CD14-positive monocyte (primary cell): ENCODE data around the gene MSRB1. TPM values are rescaled to one million over a fixed set of nuclear protein-coding genes. Genes with fewer than 3 reads are reported as not detected.

Source experiments
- DNase-seq, 3 donors: peaks; one replicate each; pipeline ENCODE4 v3.0.0-alpha.2; 2011 to 2022
- H2AFZ ChIP-seq: 2 replicates; pipeline ENCODE4 v1.6.0; 2012; ENCODE audit warnings: mild to moderate bottlenecking, low read depth, low read length, inconsistent platforms; ENCODE audit not compliant: insufficient read depth, poor library complexity, severe bottlenecking
- H3K27ac ChIP-seq, 2 donors: 1 replicate in 1 of 2; 2 replicates in 1 of 2; pipeline ENCODE4 v1.5.1; 2012 to 2013; ENCODE audit warnings: low read length in 2 of 2, control low read depth in 1 of 2, inconsistent platforms in 1 of 2, low read depth in 1 of 2, mild to moderate bottlenecking in 1 of 2
- H3K27me3 ChIP-seq, 2 donors: one replicate each; pipeline versions ENCODE4 v1.6.0 to v1.6.1; 2011 to 2013; ENCODE audit warnings: low read length in 2 of 2; ENCODE audit not compliant: control insufficient read depth in 2 of 2, insufficient read depth in 2 of 2
- H3K36me3 ChIP-seq, 2 donors: replicated peaks in 1 of 2; 1 replicate in 1 of 2; 2 replicates in 1 of 2; pipeline versions ENCODE4 v1.5.1 to v1.6.1; 2012 to 2013; ENCODE audit warnings: low read length in 2 of 2, control low read depth in 1 of 2, inconsistent platforms in 1 of 2, mild to moderate bottlenecking in 1 of 2; ENCODE audit not compliant: insufficient read depth in 2 of 2, control insufficient read depth in 1 of 2
- H3K4me1 ChIP-seq, 2 donors: 1 replicate in 1 of 2; 2 replicates in 1 of 2; pipeline versions ENCODE4 v1.5.1 to v1.6.1; 2012 to 2013; ENCODE audit warnings: low read length in 2 of 2, control low read depth in 1 of 2, inconsistent platforms in 1 of 2, mild to moderate bottlenecking in 1 of 2, moderate library complexity in 1 of 2; ENCODE audit not compliant: insufficient read depth in 2 of 2, control insufficient read depth in 1 of 2
- H3K4me2 ChIP-seq: replicated peaks from 2 replicates; pipeline ENCODE3; 2012; ENCODE audit warnings: low read length, moderate library complexity, mild to moderate bottlenecking; ENCODE audit not compliant: poor library complexity, severe bottlenecking; ENCODE audit errors: extremely low read depth
- H3K4me3 ChIP-seq, 3 experiments: fragments of 200-600 bp in 1 of 3; sonication (generic) in 1 of 3; replicated peaks in 1 of 3; 1 replicate in 2 of 3; 2 replicates in 1 of 3; pipeline ENCODE4 v1.5.1; 2011 to 2013; ENCODE audit warnings: low read length in 3 of 3, mild to moderate bottlenecking in 3 of 3, control low read depth in 2 of 3, low read depth in 2 of 3, inconsistent platforms in 1 of 3, moderate library complexity in 1 of 3
- H3K79me2 ChIP-seq: 2 replicates; pipeline ENCODE4 v1.6.0; 2012; ENCODE audit warnings: mild to moderate bottlenecking, control low read depth, inconsistent platforms, low read length, moderate library complexity; ENCODE audit not compliant: insufficient read depth
- H3K9ac ChIP-seq: 2 replicates; pipeline ENCODE4 v1.6.0; 2017; ENCODE audit warnings: low read length, mild to moderate bottlenecking; ENCODE audit not compliant: insufficient read depth, poor library complexity, severe bottlenecking
- H3K9me3 ChIP-seq, 2 donors: replicated peaks in 1 of 2; 1 replicate in 1 of 2; 2 replicates in 1 of 2; pipeline versions ENCODE4 v1.5.1 to v1.6.1; 2012 to 2013; ENCODE audit warnings: low read length in 2 of 2, control low read depth in 1 of 2; ENCODE audit not compliant: control insufficient read depth in 1 of 2, insufficient read depth in 1 of 2
- H4K20me1 ChIP-seq: 2 replicates; pipeline ENCODE4 v1.6.0; 2012; ENCODE audit warnings: mild to moderate bottlenecking, low read length, control low read depth, moderate library complexity; ENCODE audit not compliant: insufficient read depth
- H3K27ac Mint-ChIP-seq, 7 donors: one replicate each; pipeline ENCODE4 v1.8.0; 2020; ENCODE audit warnings: mild to moderate bottlenecking in 7 of 7, mixed read lengths in 7 of 7, moderate library complexity in 6 of 7, inconsistent platforms in 2 of 7
- H3K27me3 Mint-ChIP-seq, 3 donors: one replicate each; pipeline ENCODE4 v1.8.0; 2021 to 2022; ENCODE audit warnings: low read depth in 3 of 3, mild to moderate bottlenecking in 3 of 3, mixed read lengths in 3 of 3, moderate library complexity in 3 of 3, inconsistent platforms in 1 of 3
- H3K36me3 Mint-ChIP-seq, 2 donors: one replicate each; pipeline ENCODE4 v1.8.0; 2020; ENCODE audit warnings: mixed read lengths in 2 of 2, inconsistent platforms in 1 of 2, mild to moderate bottlenecking in 1 of 2
- H3K4me1 Mint-ChIP-seq: one replicate; pipeline ENCODE4 v1.8.0; 2020; ENCODE audit warnings: mild to moderate bottlenecking, mixed read lengths
- H3K4me3 Mint-ChIP-seq, 2 donors: one replicate each; pipeline ENCODE4 v1.8.0; 2020; ENCODE audit warnings: mild to moderate bottlenecking in 2 of 2, mixed read lengths in 2 of 2, moderate library complexity in 1 of 2
- H3K9me3 Mint-ChIP-seq, 7 donors: one replicate each; pipeline ENCODE4 v1.8.0; 2020 to 2022; ENCODE audit warnings: mixed read lengths in 7 of 7, mild to moderate bottlenecking in 6 of 7, moderate library complexity in 6 of 7, inconsistent platforms in 2 of 7
- CTCF ChIP-seq: fragments of 200-600 bp; IDR thresholded peaks from one replicate; pipeline ENCODE4 v1.8.0; 2022; ENCODE audit warnings: antibody characterized with exemption, mild to moderate bottlenecking
- WGBS: methylation state at CpG from one replicate; pipeline ENCODE4 v1.1.5; 2013; ENCODE audit warnings: missing lambda C conversion rate; ENCODE audit not compliant: insufficient coverage; 5-methylcytosine and 5-hydroxymethylcytosine counted together
- intact Hi-C, 2 donors: fragments of 100-400 bp; cut with micrococcal nuclease; formaldehyde crosslinking; loops; one replicate each; pipeline versions ENCODE4 v1.15.0 to v1.15.1; 2023
- polyA plus RNA-seq, 3 donors: library from polyadenylated mRNA; depleted of rRNA in 1 of 3; unstranded in 2 of 3; stranded (reverse) in 1 of 3; fragments of 300-500 nt in 2 of 3; fragments of >200 nt in 1 of 3; fragmentation: Illumina TruSeq in 2 of 3; gene quantifications; 1 replicate in 2 of 3; 2 replicates in 1 of 3; pipeline ENCODE4 v1.2.3, GENCODE V29; 2012 to 2021

Gene MSRB1
- polyA plus RNA-seq, 3 donors: 116 to 427 (median 416) TPM

DNA sequence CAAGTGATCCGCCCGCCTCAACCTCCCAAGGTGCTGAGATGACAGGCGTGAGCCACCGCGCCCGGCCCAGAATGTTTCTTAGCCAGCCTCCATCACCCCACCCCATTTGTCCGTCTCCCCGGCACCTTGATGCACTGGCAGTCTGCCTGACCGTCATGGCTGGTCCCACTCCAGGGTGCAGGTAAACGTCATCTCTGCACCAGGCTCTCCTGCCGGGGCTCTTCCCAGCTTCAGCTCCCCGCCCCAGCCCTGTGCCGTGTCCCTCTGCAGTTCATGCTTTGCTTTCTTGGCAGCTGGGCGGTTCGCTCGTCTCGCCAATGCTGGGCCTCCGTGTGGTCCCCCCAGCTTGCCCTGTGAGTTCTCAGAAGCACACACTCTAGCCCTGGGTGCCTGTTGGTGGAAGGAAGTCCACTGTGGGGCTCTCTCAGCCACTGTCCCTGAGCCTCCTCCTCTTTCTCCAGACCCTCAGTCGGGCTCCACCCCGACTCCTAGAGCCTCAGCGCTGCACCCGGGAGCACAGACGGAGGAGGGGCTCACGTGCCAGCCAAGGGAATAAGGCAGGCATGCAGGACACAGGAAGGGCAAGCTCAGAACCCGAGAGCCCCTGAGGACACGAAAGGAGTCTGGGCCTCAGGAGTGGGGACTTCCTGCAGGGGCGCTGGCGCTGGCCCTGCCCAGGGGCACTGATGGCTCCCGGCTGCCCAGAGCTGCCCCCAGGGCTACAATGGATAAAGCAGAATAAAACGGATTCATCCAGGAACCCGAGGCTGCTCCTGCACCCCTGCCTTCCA, 36.7 kb downstream of the MSRB1 start:
- Mint-ChIP-seq H3K4me3 (peak overlapping the region in 1 of 2 donors; percentile 35), H3K9me3 (no peaks in the 10 kb centered on the region), H3K27me3 (peaks cover 27 to 47% (median 37%) of the 10 kb centered on the region in 3 donors), H3K36me3 (no peaks in the 10 kb centered on the region), H3K4me1 (no peaks in the 10 kb centered on the region), H3K27ac (no peak overlapping the region)
- H3K4me3 ChIP-seq: no peak overlapping the region
- no peaks in the 10 kb centered on the region for H3K79me2 ChIP-seq
- H3K36me3 ChIP-seq: no peaks in the 10 kb centered on the region
- no peak overlapping the region for H3K9ac ChIP-seq
- H3K4me2 ChIP-seq: no peak overlapping the region
- H3K9me3 ChIP-seq: no peaks in the 10 kb centered on the region
- peaks cover 0 to 8% of the 10 kb centered on the region in 2 donors for H3K27me3 ChIP-seq
- H3K4me1 ChIP-seq: no peaks in the 10 kb centered on the region
- H4K20me1 ChIP-seq: no peaks in the 10 kb centered on the region
- H2AFZ ChIP-seq: no peak overlapping the region
- 61% methylated on average over 30 of the region's 31 CpGs for WGBS
- DNase-seq: no peak
- no peak overlapping the region for H3K27ac ChIP-seq
- intact Hi-C loops: no loop called here
- no peak for TF ChIP-seq CTCF

DNA sequence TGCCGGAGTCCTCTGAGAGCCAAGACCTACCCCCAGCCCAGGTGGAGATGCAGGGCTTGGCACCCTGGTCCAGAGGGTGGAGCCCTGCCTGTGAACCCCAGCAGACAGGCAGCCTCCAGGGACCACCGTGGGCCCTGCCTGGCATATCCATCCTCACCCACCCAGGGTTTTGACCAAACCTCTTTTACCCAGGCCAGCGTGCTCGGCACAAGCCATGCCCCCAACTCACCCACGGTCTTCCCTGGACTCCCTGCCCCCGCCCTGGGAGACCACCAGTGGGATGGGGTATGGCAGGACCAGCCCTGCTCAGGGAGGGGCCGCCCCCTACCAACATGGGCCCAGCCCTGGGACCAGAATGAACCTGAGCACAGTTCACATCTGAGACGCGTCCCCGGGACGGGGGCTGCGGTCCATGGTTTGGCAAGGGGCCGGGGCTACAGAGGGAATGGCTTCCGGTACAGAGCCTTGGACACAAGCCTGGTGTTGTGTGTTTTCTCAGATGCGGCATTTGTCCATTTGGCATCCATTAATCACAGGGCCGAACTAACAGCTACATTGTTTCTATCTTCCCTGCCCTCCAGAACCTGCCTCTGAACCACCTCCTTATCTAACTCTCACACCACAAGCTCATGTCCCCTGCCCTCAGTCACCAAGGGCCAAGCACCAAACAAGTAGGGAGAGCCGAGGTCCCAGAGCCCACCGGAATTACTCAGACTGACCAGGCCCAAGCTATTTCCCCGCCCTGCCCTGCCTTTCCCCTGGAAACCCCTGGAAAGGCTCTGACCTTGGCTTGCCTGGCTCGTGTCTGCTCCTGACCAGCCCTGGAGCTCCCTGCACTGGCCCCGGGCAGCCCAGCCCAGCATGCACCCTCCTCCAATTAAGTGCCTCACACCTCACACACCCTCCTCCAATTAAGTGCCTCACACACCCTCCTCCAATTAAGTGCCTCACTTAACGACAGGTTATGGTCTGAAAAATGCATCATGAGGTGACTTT, 38.9 kb downstream of the MSRB1 start:
- Histone ChIP-seq H3K27ac (no peak overlapping the region), H3K4me1 (no peaks in the 10 kb centered on the region), H3K9ac (no peak overlapping the region), H3K36me3 (no peaks in the 10 kb centered on the region), H3K9me3 (no peaks in the 10 kb centered on the region), H3K4me3 (no peak overlapping the region), H2AFZ (no peak overlapping the region), H3K27me3 (peaks cover 0 to 8% of the 10 kb centered on the region in 2 donors), H3K4me2 (no peak overlapping the region), H3K79me2 (no peaks in the 10 kb centered on the region), H4K20me1 (no peaks in the 10 kb centered on the region)
- no peak overlapping the region for H3K4me3 Mint-ChIP-seq
- peaks cover 26 to 56% (median 41%) of the 10 kb centered on the region in 3 donors for H3K27me3 Mint-ChIP-seq
- intact Hi-C loops: no loop called here
- DNase-seq: no peak
- peaks cover 0 to 2% (median 0%) of the 10 kb centered on the region in 7 donors for H3K9me3 Mint-ChIP-seq
- H3K27ac Mint-ChIP-seq: peak overlapping the region in 1 of 7 donors; percentile 28
- H3K36me3 Mint-ChIP-seq: no peaks in the 10 kb centered on the region
- H3K4me1 Mint-ChIP-seq: no peaks in the 10 kb centered on the region
- 86% methylated on average over 18 of the region's 22 CpGs for WGBS
- TF ChIP-seq CTCF: no peak
